Stimulated activated CD4-positive, alpha-beta T cell treated with anti-CD3 and anti-CD28 coated beads, Interleukin-2, amount 100 ng/mL, for 48 hours (primary cell): ENCODE measurements around the gene WDCP.
"Not testable (repeated sequence)": the region's sequence is repeated elsewhere in the genome, so short reads cannot be mapped to it uniquely, and the experiment has no call there.

Source experiments
- DNase-seq, 2 donors: peaks; one replicate each; pipeline ENCODE4 v3.0.0-alpha.2; 2020

WDCP gene, protein sequence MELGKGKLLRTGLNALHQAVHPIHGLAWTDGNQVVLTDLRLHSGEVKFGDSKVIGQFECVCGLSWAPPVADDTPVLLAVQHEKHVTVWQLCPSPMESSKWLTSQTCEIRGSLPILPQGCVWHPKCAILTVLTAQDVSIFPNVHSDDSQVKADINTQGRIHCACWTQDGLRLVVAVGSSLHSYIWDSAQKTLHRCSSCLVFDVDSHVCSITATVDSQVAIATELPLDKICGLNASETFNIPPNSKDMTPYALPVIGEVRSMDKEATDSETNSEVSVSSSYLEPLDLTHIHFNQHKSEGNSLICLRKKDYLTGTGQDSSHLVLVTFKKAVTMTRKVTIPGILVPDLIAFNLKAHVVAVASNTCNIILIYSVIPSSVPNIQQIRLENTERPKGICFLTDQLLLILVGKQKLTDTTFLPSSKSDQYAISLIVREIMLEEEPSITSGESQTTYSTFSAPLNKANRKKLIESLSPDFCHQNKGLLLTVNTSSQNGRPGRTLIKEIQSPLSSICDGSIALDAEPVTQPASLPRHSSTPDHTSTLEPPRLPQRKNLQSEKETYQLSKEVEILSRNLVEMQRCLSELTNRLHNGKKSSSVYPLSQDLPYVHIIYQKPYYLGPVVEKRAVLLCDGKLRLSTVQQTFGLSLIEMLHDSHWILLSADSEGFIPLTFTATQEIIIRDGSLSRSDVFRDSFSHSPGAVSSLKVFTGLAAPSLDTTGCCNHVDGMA

DNA sequence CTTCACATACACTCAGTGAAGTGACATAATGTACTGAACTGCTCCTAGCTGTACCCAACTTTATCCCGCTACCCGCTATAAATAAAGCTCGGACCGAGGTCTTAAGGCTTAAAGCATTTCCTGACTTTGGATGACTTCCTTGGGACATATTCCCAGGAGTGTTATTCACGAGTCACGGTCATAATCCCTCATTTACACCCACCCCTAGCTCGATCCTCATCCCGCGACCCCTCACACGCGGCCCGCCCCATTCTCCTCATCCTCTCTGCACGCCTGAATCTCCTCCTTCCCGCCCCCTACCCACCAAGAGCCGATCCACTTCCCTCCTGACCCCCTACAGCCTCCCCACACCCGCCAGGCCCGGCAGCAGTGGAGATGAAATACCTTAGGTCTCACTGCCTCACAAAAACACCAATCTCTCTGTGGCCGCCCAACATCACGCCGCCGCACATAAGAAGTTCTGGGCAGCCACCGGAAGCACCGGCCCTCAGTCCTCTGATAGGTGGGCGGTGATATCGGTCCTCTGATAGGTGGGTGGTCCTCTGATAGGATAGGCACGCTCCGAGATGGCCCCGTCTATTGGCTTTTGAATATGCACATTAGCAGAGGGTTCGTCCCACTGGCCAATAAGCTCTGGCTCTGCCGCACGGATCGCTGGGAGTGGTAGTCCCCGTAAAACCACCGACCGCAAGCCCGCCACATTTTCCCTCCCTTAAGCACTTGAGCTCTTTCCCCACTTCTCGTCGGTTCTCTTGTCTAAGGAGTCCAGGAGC is at the start of gene WDCP:
Gene WDCP (minus strand): TSS at position 462 of the 773 bp plus-strand sequence. CDS start 7,897 bp downstream, outside the sequence.
- DNase-seq, result peak; percentile 80 to 84

- DNase-seq, result not testable (repeated sequence)
These were observed 48.0 kb upstream of the WDCP start for GRCh38 chr2:24095171-24095677.

GRCh38 chr2:24093270-24093669 is 46.1 kb upstream of the WDCP start:
- not testable (repeated sequence) for DNase-seq

GRCh38 chr2:24088821-24089359 is 41.7 kb upstream of the WDCP start:
- DNase-seq, result no peak

DNA sequence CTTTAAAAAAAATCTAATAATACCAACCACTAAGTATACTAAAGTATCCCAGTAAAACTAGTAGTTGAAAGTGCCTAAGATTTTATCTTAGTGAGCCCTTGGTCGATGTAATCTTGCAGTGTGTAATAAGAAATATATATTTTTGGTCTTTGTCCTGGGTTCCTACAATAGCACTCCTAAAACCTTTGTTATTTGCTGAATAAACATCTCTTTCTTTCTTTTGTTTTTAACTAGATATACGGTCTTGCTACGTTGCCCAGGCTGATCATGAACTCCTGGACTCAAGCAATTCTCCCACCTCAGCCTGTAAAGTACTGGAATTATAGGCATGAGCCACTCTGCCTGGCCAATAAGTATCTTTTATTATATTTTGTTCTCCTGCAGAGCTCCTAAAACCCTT is 39.8 kb upstream of the WDCP start:
- DNase-seq, result no peak

- no peak for DNase-seq
These were observed 39.0 kb upstream of the WDCP start for GRCh38 chr2:24086241-24086640.

- no peak for DNase-seq
These were observed 38.0 kb upstream of the WDCP start for GRCh38 chr2:24085200-24085489.

DNA sequence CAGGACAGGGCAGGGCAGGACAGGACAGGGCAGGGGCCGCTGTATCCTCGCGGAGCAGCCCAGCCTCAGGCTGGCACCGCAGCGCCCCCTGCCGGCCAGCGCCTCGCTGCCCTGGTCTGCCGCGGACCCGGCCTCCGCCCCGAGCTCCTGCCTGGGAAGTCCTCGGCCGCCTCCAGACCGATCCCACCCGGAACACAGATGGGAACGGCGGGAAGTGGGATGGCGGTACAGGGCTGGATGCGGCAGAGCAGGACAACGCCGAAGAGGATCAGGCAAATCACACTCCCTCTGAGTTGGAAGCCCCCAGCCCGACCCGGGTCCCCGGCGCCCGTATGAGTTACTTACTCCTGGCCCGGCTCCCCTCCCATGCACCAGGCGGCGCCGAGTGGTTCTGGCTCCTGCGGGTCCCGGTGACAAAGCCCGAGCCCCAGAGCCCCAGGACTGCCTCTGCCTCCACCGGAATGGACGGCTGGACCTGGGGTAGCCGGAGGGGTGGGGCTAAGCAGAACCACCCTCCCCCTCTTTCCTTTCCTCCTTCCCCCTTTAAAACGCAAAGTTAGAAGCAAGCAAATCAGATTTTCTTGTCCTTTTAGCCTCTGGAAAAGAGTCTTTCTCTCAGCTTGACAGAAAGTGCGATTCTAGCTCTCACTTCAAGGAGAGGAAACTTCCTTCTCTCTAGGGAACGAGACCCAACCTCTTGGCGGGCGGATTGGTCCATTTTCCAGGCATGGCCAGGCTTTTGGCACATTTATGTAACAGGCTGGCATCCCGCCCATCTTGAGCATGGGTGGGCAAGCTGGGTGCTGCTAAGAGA is 37.4 kb upstream of the WDCP start, which contains the start of gene TP53I3:
Gene TP53I3 (minus strand): TSS at position 449 of the 814 bp plus-strand sequence. CDS start 508 bp downstream, outside the sequence.
- DNase-seq, result peak; percentile 87 to 88

- DNase-seq, result peak in 1 of 2 donors; percentile 31
These were observed 36.6 kb upstream of the WDCP start for GRCh38 chr2:24083567-24084385.

DNA sequence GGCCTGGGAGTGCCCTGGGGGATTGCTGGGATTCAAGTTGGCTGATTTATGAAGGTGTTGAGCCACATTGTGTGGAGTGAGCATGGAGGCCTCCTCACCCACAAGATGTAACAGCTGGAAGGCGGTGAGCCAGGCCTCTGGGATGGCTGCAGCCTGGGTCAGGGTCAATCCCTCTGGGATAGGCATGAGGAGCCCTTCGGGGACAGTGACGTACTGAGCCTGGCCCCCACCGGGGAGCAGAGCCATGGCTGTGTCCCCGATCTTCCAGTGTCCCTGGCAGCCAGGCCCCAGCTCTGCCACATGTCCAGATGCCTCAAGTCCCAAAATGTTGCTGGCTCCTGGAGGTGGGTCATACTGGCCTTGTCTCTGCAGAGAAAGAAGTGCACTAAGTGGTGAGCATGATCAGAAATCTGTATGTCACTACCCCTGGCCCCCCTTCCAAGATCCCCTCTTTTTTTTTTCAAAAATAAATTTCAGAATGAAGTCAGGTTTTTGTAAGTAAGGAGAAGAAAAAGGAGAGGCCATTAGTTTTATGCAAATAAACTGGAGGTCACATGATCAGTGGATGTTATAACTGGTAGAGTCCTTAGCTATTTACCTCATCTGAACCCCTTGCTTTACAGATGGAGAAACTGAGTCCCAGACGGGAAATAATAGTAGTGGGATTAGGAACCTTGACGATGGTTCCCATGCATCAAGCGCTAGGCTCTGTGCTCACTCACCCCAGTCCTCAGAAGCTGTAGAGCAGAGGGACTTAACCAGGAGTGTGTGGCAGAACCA is 35.8 kb upstream of the WDCP start:
- no peak for DNase-seq

GRCh38 chr2:24080701-24081100 is 33.5 kb upstream of the WDCP start:
- no peak for DNase-seq

DNA sequence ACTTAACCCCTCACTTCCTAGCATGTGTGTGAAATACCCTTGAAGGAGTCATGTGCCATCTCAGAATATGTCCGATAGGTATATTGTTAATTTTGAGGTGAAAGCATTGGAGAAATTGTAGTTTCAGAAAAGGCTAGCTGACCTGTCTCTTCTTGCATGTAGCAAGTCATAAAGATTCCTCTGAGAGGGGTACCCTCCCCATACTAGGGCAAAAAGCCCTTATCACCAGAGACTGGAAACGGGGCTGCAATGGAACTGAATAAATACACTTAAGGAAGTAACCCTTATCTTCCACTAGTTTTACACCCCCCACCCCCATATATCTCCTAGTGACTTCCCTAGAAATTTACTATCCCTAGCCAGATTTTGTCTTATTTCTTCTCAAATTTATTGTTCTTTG is 30.7 kb upstream of the WDCP start:
- DNase-seq, result no peak

DNA sequence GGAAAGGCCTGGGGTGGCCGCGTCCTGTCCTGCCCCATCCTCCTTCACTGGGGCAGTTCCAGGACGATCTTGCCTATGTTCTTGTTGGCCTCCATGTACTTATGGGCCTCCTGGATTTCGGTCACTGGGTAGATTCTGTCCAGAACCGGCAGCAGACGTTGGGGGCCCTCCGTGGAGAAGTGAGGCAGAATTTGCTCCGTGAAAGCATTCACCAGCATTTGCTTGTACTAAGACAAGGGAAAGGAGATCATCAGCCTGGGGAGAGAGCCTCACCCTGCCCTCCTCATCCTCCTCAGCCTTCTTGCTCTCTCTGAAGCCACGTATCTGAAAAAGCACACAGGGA is 30.3 kb upstream of the WDCP start:
- no peak for DNase-seq

GRCh38 chr2:24076849-24077534 is 29.8 kb upstream of the WDCP start:
- no peak for DNase-seq

DNA sequence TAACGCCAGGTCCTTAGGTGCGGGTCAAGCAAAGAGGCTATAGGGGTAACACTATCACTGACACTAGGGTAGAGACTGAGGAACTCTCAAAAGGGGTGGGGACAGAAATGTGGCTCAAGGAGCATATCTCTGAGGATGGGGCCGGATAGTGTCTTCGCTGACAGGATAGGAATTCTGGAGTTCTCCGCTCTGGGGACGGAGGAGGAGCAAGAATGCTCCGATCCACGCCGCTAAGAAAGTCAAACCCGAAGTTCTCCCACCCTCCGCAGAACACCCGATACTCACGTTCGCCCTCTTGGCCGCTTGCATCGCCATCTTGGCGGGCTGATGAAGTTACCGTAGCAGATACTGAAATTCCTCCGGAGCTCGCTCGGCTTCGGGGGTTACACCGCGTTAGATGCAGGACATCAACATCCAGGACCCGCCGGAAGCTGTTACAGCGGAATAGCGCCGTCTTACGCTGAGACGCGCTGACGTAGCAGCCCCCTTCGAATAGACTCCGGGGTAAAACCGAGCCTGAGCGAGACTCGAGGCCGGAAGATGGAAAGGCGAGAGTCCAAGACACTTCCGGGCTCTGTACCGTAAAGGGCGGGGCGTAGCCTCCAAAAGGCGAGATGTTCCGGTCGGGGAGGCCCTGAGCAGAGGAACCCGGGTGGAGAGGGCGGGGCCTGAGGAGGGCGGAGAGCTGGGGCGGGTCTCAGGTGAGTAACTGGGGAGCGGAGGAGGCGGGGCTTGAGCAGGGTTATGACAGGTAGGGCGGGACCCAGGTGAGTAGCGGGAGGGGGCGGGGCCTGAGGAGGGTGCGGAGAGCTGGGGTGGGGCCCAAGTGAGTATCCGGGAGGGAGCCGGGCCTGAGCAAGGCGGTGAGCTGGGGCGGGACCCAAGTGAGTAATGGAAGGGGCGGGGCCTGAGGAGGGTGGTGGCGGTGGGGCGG is 29.0 kb upstream of the WDCP start, which contains the start of gene SF3B6:
Gene SF3B6 (minus strand): TSS at position 412 of the 934 bp plus-strand sequence. CDS start 97 bp downstream, at position 315.
- DNase-seq, result peak; percentile 98

DNA sequence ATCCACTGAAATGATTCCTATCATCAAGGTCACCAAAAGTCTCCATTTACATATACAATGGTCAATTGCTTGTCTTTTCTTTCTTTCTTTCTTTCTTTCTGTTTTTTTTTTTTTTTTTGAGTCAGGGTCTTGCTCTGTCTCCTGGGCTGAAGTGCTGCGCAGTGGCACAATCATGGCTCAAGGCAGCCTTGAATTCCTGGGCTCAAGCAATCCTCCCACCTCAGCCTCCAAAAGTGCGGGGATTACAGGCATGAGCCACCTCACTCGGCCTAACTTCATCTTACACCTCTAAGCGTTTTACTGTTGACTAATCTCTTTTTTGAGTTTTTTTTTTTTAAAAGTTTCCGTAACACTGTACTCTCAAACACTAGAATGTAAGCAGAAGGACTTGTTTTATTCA is 28.1 kb upstream of the WDCP start:
- DNase-seq, result no peak

DNA sequence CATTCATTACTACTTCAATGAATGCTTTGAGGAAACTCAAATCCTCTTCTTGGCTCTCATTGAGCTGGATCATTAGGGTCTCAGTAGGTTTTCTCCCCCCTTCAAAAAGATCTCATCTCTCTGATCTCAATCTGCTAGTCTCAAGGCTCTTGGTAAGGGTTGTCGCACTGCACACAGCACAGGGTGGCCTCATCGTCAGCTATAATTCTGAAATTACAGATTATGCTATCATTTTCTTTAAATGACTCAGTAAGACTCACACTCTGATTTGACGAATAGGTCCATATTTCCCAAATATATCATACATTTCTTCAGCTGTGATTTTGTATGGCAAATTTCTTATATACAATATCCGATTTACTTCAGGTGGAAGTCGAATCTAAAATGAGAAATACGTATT is 26.6 kb upstream of the WDCP start:
- no peak for DNase-seq

DNA sequence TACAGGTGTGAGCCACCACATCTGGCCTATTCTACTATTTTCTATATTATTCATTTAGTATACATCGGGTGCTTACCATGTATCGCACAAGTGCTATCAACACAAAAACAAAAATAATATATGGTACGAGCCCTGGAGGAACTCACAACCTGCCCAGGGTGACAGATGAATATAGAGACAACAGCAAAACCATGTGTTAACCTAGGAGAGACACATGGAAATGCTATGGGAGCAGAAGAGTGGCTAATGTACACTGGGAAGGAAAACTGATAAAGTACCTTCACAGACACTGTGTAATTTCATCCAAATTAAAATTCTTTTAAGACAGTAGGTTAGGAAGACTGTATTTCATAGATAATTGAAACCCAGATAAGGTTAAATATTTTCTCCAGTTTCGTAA is 25.1 kb upstream of the WDCP start:
- no peak for DNase-seq

- no peak for DNase-seq
These were observed 18.1 kb upstream of the WDCP start for GRCh38 chr2:24065341-24065740.
